Fibroblast of the aortic adventitia (primary cell): ENCODE results near the gene CORO1A. TPM values are rescaled to one million over a fixed set of nuclear protein-coding genes. Genes with fewer than 3 reads are reported as not detected.

Experiments used
- DNase-seq: peaks from one replicate; pipeline ENCODE4 v3.0.0-alpha.2; 2010; ENCODE audit warnings: low read depth
- H3K4me3 ChIP-seq: 2 replicates; pipeline ENCODE4 v1.5.1; 2011; ENCODE audit warnings: low read depth, mild to moderate bottlenecking, control low read depth, low read length, moderate library complexity
- CTCF ChIP-seq: IDR thresholded peaks from 2 replicates; pipeline ENCODE4 v1.5.1; 2011; ENCODE audit warnings: mild to moderate bottlenecking, low read length, control low read depth, inconsistent platforms; ENCODE audit not compliant: insufficient read depth
- total RNA-seq: library from RNA; depleted of rRNA; stranded (reverse); fragments of >200 nt; gene quantifications from 2 replicates; pipeline ENCODE4 v1.2.3, GENCODE V29; 2012; ENCODE audit warnings: low replicate concordance

The CORO1A gene
- 1.9 and 2.8 TPM in 2 replicates for total RNA-seq

DNA sequence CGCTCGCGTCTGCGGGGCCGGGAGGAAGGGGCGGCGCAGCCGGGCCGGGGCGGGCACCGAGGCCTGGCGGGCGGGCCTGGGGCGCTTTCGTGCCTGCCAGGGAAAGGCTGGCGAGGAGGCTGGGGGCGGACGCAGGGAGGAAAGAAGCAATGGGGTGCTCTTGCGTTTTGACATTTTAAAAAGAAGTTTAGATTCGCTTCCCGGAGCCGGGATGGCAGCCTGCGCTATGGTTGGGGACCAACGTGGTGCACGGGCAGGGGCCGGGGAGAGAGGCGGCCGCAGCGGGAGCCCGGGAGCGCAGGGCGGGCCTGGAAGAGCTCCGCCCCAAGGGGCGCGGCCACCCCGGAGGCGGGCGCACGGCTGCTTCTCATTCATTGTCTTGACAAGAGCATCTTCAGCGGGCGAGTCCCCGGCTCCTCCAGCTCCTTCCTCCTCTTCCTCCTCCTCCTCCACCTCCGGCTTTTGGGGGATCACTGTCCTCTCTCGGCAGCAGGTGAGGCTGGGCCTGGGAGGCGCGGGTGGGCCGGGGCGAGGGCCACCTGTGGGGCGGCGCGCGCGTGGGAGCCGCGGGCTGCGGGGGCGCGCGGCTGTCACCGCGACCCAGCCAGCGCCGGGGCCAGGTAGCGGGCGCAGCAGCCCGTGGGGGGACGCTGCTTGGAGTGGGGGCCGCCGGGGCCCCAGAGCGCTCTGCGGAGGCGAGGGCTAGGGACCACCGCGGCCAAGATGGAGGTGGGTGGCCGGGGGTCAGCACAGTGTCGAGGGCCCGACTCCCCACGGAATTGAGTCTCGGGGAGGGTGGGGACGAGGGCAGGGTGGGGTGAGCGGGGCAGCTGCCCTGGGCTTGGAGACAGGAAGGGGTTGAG is at the start of gene CORO1A:
TSS of gene CORO1A (plus strand) at position 370 of the 863 bp plus-strand sequence. CDS start 1,608 bp downstream, outside the sequence.
- H3K4me3 ChIP-seq = peak within 1 kb of the TSS; percentile 63
- TF ChIP-seq CTCF = no peak
- DNase-seq = peak; percentile 52

- no peak for DNase-seq
- no peak for TF ChIP-seq CTCF
- H3K4me3 ChIP-seq = no peak overlapping the region
These were observed 46.3 kb upstream of the CORO1A start for GRCh38 chr16:30136971-30137605.

GRCh38 chr16:30137897-30138296 is 45.5 kb upstream of the CORO1A start:
- TF ChIP-seq CTCF = no peak
- H3K4me3 ChIP-seq = no peak overlapping the region
- DNase-seq = no peak

DNA sequence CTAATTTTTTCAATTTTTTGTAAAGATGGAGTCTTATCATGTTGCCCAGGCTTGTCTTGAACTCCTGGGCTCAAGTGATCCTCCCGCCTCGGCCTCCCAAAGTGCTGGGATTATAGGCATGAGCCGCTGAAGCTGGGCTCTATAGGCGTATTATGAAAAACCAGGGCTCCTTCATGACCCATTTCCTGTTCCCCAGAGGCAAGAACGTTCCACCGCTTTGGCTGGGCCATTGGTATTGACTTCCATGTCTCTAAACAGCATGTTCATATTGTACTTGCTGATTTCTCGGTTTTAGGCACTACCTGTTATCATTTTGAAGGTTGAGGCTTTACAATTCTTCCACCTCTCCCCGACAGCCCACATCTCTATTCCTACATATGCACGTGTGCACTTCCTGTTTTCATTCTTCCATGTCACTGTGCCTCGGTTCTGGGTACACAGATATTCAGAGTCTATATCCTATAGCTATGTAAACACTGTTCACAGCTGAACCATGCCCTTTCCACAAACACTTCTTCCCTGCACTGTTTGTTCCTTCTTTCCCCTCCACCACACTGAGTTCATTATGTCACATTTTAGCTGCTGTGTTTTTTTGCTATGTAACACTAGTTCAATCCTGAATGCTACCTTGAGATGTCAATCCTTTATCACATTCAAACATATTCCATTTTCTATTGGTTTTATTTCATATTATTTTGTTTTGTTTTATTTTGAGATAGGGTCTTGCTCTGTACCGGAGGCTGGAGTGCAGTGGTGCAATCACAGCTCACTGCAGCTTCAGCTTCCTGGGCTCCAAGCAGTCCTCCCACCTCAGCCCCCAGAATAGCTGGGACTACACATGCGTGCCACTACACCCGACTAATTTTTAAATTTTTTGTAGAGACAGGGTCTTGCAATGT is 43.6 kb upstream of the CORO1A start:
- no peak for TF ChIP-seq CTCF

GRCh38 chr16:30141750-30142149 is 41.7 kb upstream of the CORO1A start:
- TF ChIP-seq CTCF = no peak
- DNase-seq = no peak
- H3K4me3 ChIP-seq = no peak overlapping the region

More for the DNA sequence above, 43.6 kb upstream of the CORO1A start:
- no peak overlapping the region for H3K4me3 ChIP-seq
- no peak for DNase-seq

DNA sequence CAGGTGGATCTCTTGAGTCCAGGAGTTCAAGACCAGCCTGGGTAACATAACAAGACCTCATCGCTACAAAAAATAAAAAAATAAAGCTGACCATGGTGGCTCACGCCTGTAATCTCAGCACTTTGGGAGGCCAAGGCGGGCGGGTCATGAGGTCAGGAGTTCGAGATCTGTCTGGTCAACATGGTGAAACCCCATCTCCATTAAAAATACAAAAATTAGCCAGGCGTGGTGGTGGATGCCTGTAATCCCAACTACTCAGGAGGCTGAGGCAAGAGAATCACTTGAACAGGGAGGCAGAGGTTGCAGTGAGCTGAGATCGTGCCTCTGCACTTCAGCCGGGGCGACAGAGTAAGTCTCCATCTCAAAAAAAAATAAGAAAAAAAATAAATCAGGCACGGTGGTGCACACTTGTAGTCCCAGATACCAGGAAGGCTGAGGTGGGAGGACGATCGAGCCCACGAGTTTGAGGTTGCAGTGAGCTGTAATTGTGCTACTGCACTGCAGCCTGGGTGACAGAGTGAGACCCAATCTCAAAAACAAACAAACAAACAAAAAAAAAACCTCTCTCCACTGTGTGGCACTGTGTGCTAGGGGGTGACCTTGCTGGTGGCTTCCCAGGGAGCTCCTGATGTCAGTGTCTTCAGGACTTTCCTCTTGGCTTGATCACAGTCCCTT is 40.6 kb upstream of the CORO1A start:
- TF ChIP-seq CTCF = no peak
- H3K4me3 ChIP-seq = no peak overlapping the region
- DNase-seq = no peak
